GM18520 (cell line): ENCODE measurements around the gene TBC1D3L.
"Not testable (repeated sequence)": the region's sequence is repeated elsewhere in the genome, so short reads cannot be mapped to it uniquely, and the experiment has no call there.

Source experiments
- ATAC-seq: cut with Tn5 transposase; IDR thresholded peaks from one replicate; pipeline ENCODE4 v1.9.1; 2021; ENCODE audit not compliant: unreplicated experiment

TBC1D3L gene

DNA sequence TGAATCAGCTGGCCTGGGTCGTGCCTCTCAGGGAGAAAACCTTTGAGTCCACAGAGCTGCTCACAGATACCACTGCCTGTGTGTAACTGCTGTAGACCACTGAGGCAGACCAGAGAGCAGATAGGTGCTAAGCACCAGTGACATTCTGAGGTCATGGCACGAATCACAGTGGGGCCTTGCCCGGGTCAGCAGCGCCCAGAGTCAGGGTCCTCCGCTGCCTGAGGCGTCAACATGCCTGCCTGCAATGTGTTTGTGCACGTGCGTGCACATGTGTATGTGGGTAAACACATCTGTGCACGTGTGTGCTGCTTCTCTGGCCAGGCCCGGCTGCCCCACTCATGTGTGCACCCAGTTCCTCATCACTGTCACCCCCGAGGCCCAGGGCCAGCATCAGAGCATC, at the start of gene TBC1D3L:
TBC1D3L (minus strand) TSS at position 101 of the 400 bp plus-strand sequence. CDS start 1,540 bp downstream, outside the sequence.
- not testable (repeated sequence) for ATAC-seq

GRCh38 chr17:38003676-38004075, 14.8 kb upstream of the TBC1D3L start, which contains the start of gene TBC1D3D:
Gene TBC1D3D, plus strand, starts transcription at chr17:38003976. Its CDS starts 1,585 bp downstream, at chr17:38005561.
- ATAC-seq = not testable (repeated sequence)
